Measurements from ENCODE around the gene CLMN.

DNA sequence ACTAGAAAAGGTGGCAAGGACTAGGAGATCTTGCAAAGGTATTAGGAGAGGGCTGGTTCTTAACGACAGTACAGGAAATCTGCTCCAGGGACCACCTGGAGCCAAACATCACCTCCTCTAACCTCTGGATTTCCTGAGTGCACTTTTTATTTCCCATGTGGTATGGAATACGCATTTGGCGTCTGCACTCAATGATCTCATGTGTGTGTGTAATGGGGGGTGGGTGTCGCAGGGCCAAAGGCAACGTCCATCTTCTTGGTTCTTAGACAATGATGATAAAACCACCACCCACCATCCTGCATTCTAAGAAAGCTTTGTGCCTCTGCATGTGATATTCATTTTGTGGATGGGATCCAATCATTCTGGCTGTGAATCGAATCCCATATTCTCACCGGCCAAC is 68.8 kb downstream of the CLMN start:
- TF ChIP-seq, protein P1, sequence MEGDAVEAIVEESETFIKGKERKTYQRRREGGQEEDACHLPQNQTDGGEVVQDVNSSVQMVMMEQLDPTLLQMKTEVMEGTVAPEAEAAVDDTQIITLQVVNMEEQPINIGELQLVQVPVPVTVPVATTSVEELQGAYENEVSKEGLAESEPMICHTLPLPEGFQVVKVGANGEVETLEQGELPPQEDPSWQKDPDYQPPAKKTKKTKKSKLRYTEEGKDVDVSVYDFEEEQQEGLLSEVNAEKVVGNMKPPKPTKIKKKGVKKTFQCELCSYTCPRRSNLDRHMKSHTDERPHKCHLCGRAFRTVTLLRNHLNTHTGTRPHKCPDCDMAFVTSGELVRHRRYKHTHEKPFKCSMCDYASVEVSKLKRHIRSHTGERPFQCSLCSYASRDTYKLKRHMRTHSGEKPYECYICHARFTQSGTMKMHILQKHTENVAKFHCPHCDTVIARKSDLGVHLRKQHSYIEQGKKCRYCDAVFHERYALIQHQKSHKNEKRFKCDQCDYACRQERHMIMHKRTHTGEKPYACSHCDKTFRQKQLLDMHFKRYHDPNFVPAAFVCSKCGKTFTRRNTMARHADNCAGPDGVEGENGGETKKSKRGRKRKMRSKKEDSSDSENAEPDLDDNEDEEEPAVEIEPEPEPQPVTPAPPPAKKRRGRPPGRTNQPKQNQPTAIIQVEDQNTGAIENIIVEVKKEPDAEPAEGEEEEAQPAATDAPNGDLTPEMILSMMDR (IDR thresholded peaks at IDR 0.05; ENCODE audit: insufficient read depth, low read length): no peak
- TF ChIP-seq GABPA (IDR thresholded peaks at IDR 0.05; ENCODE audit: low read depth) (no peak), POLR2AphosphoS5 (IDR thresholded peaks at IDR 0.05; ENCODE audit: low read depth) (no peak)
